Activated naive CD8-positive, alpha-beta T cell treated with anti-CD3 and anti-CD28 coated beads, Interleukin-2, amount 50 U/mL, for 24 hours (primary cell): Measurements from ENCODE around the gene BHLHE23.
"Not testable (repeated sequence)": the region's sequence is repeated elsewhere in the genome, so short reads cannot be mapped to it uniquely, and the experiment has no call there.

Source experiments
- ATAC-seq: fragments of 150-1000 bp; cut with Tn5 transposase; one replicate; pipeline ENCODE4 v1.10.0; 2021
- DNase-seq: peaks from one replicate; pipeline ENCODE4 v3.0.0; 2021
- H3K27ac Mint-ChIP-seq: one replicate; pipeline ENCODE4 v1.8.0; 2021; ENCODE audit warnings: mild to moderate bottlenecking, mixed read lengths
- H3K27me3 Mint-ChIP-seq: one replicate; pipeline ENCODE4 v1.8.0; 2021; ENCODE audit warnings: mixed read lengths
- H3K36me3 Mint-ChIP-seq: one replicate; pipeline ENCODE4 v1.8.0; 2021; ENCODE audit warnings: low read depth, mixed read lengths
- H3K4me1 Mint-ChIP-seq: one replicate; pipeline ENCODE4 v1.8.0; 2021; ENCODE audit warnings: mixed read lengths
- H3K4me3 Mint-ChIP-seq: one replicate; pipeline ENCODE4 v1.8.0; 2021; ENCODE audit warnings: mild to moderate bottlenecking, moderate library complexity, mixed read lengths
- H3K9me3 Mint-ChIP-seq: one replicate; pipeline ENCODE4 v1.8.0; 2021; ENCODE audit warnings: mixed read lengths

BHLHE23 gene

GRCh38 chr20:62964700-62965099 lies 42.1 kb downstream of the BHLHE23 start:
- H3K27me3 Mint-ChIP-seq, result no peaks in the 10 kb centered on the region
- no peak overlapping the region for H3K27ac Mint-ChIP-seq
- no peaks in the 10 kb centered on the region for H3K9me3 Mint-ChIP-seq
- ATAC-seq (no peak), DNase-seq (no peak)
- H3K4me3 Mint-ChIP-seq, result no peak overlapping the region
- peaks cover 4% of the 10 kb centered on the region for H3K36me3 Mint-ChIP-seq
- peaks cover 4% of the 10 kb centered on the region for H3K4me1 Mint-ChIP-seq

- DNase-seq, result no peak
- Mint-ChIP-seq H3K4me3 (no peak overlapping the region), H3K27ac (no peak overlapping the region), H3K27me3 (no peaks in the 10 kb centered on the region), H3K36me3 (peaks cover 4% of the 10 kb centered on the region), H3K4me1 (peaks cover 8% of the 10 kb centered on the region), H3K9me3 (no peaks in the 10 kb centered on the region)
- no peak for ATAC-seq
Measured at GRCh38 chr20:62963614-62964397, 43.0 kb downstream of the BHLHE23 start.

- H3K27me3 Mint-ChIP-seq, result no peaks in the 10 kb centered on the region
- DNase-seq (no peak), ATAC-seq (no peak)
- H3K9me3 Mint-ChIP-seq, result no peaks in the 10 kb centered on the region
- no peak overlapping the region for H3K4me3 Mint-ChIP-seq
- H3K4me1 Mint-ChIP-seq, result peaks cover 10% of the 10 kb centered on the region
- peaks cover 4% of the 10 kb centered on the region for H3K36me3 Mint-ChIP-seq
- H3K27ac Mint-ChIP-seq, result no peak overlapping the region
Measured at GRCh38 chr20:62962891-62963613, 43.7 kb downstream of the BHLHE23 start.

GRCh38 chr20:62962221-62962879 lies 44.4 kb downstream of the BHLHE23 start:
- DNase-seq (no peak), ATAC-seq (no peak)
- H3K4me1 Mint-ChIP-seq, result peaks cover 11% of the 10 kb centered on the region
- peaks cover 8% of the 10 kb centered on the region for H3K36me3 Mint-ChIP-seq
- H3K9me3 Mint-ChIP-seq, result no peaks in the 10 kb centered on the region
- H3K27me3 Mint-ChIP-seq, result no peaks in the 10 kb centered on the region
- no peak overlapping the region for H3K4me3 Mint-ChIP-seq
- no peak overlapping the region for H3K27ac Mint-ChIP-seq

GRCh38 chr20:62961799-62962198 lies 45.0 kb downstream of the BHLHE23 start:
- no peak for ATAC-seq
- H3K36me3 Mint-ChIP-seq, result peaks cover 8% of the 10 kb centered on the region

GRCh38 chr20:62961310-62961783 lies 45.4 kb downstream of the BHLHE23 start:
- H3K4me3 Mint-ChIP-seq, result no peak overlapping the region
- DNase-seq (no peak), ATAC-seq (no peak)
- H3K27ac Mint-ChIP-seq, result no peak overlapping the region
- H3K4me1 Mint-ChIP-seq, result peaks cover 11% of the 10 kb centered on the region
- no peaks in the 10 kb centered on the region for H3K9me3 Mint-ChIP-seq
- peaks cover 8% of the 10 kb centered on the region for H3K36me3 Mint-ChIP-seq
- H3K27me3 Mint-ChIP-seq, result no peaks in the 10 kb centered on the region

More at GRCh38 chr20:62961799-62962198, 45.0 kb downstream of the BHLHE23 start:
- Mint-ChIP-seq H3K4me1 (peaks cover 11% of the 10 kb centered on the region), H3K27me3 (no peaks in the 10 kb centered on the region), H3K4me3 (no peak overlapping the region), H3K9me3 (no peaks in the 10 kb centered on the region), H3K27ac (no peak overlapping the region)
- DNase-seq, result no peak

- not testable (repeated sequence) for H3K27ac Mint-ChIP-seq, H3K9me3 Mint-ChIP-seq, H3K4me3 Mint-ChIP-seq, DNase-seq, ATAC-seq, H3K36me3 Mint-ChIP-seq, H3K27me3 Mint-ChIP-seq
- H3K4me1 Mint-ChIP-seq, result peaks cover 11% of the 10 kb centered on the region
Measured at GRCh38 chr20:62960446-62961309, 46.1 kb downstream of the BHLHE23 start.

- H3K27me3 Mint-ChIP-seq, result no peaks in the 10 kb centered on the region
- peaks cover 6% of the 10 kb centered on the region for H3K36me3 Mint-ChIP-seq
- H3K27ac Mint-ChIP-seq, result no peak overlapping the region
- H3K4me1 Mint-ChIP-seq, result peaks cover 11% of the 10 kb centered on the region
- no peaks in the 10 kb centered on the region for H3K9me3 Mint-ChIP-seq
- DNase-seq (no peak), ATAC-seq (no peak)
- no peak overlapping the region for H3K4me3 Mint-ChIP-seq
Measured at GRCh38 chr20:62959998-62960436, 46.7 kb downstream of the BHLHE23 start.

- Mint-ChIP-seq H3K9me3 (no peaks in the 10 kb centered on the region), H3K4me3 (no peak overlapping the region), H3K27me3 (no peaks in the 10 kb centered on the region), H3K4me1 (peaks cover 17% of the 10 kb centered on the region), H3K36me3 (peaks cover 6% of the 10 kb centered on the region), H3K27ac (no peak overlapping the region)
- DNase-seq, result no peak
- ATAC-seq, result peak; percentile 34
Measured at GRCh38 chr20:62959101-62959971, 47.4 kb downstream of the BHLHE23 start.

GRCh38 chr20:62958388-62959100 lies 48.2 kb downstream of the BHLHE23 start:
- Mint-ChIP-seq H3K4me3 (no peak overlapping the region), H3K36me3 (peaks cover 6% of the 10 kb centered on the region), H3K4me1 (peaks cover 22% of the 10 kb centered on the region), H3K27me3 (no peaks in the 10 kb centered on the region), H3K9me3 (no peaks in the 10 kb centered on the region), H3K27ac (no peak overlapping the region)
- ATAC-seq, result no peak
- no peak for DNase-seq

GRCh38 chr20:62957136-62958117 lies 49.3 kb downstream of the BHLHE23 start:
- Mint-ChIP-seq H3K4me1 (peaks cover 24% of the 10 kb centered on the region), H3K27ac (no peak overlapping the region), H3K9me3 (no peaks in the 10 kb centered on the region), H3K27me3 (no peaks in the 10 kb centered on the region), H3K4me3 (no peak overlapping the region), H3K36me3 (peaks cover 6% of the 10 kb centered on the region)
- no peak for ATAC-seq
- DNase-seq, result no peak
